NCI-H146 treated with DMSO at 0.1 percent for 48 hours (cell line): ENCODE data around the gene SRGAP1.
"Not testable (repeated sequence)": the region's sequence is repeated elsewhere in the genome, so short reads cannot be mapped to it uniquely, and the experiment has no call there.

ENCODE experiments used
- DNase-seq: peaks from one replicate; lab custom pipeline; 2025; ENCODE audit not compliant: unreplicated experiment; lab: John Stamatoyannopoulos, UW

The SRGAP1 gene

DNA sequence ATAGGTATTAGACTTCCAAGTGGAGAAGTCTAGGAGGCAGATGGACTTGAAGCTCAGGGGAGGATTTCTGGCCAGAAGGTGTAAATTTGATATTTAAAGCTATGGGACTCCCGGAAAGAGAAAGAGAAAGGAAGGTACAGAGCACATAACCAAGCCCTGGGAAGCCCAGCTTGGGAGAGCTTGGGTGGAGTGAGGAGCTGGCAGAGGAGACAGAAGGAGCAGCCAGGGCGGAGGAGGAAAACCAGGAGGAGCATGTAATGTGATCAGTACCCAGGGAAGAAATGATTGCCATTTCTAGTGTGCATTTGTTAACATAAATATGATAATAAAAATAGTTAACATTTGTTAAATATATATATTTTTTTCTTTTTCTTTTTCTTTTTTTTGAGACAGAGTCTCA, 310.2 kb downstream of the SRGAP1 start:
- DNase-seq, result no peak

DNA sequence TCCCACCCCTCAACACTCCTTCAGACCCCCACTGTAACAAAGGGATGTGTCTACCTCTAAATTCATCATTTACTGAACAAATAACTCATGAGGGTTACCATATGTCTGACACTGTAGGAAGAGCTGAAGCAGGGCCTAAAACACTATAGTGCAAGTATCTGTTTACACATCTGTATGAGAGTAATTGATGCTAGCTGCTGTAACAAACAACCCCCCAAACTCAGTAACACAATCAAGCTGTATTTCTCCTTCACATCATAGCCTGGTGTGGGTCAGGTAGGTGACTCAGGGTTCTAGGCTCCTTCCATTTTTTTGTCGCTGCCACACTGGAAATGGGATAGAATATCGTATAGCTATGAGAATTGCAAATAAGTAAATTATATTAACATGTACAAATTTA, 312.6 kb downstream of the SRGAP1 start:
- no peak for DNase-seq

DNA sequence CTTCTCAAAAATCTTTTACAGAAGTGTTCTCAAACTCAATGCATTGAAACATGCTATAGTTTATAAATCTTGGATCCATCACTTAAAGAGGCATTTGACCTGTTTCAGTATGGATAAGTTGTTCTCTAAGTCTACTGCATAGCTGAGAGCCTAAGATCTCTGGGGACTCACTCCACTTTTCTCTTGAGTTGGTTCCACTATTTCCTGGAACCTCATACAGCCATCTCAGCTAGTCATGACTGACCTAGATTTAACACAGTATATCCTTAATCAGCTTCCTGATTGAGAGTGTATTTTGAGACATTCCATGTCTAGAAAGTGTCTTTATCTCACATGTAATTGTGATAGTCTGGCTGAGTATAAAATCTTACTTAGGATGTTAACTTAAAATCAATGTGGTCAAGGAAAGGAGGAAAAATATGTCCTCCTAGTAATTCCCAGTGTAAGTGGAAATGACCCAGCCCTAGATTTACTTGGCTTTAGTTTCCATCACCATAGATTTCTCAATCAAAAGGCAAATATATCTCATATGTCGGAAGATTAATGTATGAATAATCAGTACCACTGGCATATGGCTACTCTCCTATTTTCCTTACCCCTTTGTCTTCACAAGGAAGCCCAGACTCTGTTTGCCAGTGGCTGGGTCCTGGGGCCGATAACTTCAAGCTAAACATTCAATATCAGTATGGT, 315.7 kb downstream of the SRGAP1 start:
- DNase-seq, result no peak

DNA sequence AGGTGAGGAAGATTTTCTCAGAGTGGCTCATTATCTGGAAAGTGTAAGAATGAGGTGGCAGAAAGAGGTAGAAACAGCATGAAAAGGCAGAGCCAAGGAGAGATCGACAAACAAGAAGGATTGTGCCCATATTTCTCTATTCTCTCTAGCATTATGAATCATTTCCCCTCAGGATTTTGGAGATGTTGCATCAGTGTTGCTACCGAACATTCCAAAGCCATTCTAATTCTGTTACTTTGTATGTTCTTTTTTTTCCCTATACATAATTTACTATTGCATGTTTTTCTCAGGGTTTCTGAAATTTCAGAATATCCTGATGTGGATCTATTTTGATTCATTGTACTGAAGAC, 316.2 kb downstream of the SRGAP1 start:
- no peak for DNase-seq

DNA sequence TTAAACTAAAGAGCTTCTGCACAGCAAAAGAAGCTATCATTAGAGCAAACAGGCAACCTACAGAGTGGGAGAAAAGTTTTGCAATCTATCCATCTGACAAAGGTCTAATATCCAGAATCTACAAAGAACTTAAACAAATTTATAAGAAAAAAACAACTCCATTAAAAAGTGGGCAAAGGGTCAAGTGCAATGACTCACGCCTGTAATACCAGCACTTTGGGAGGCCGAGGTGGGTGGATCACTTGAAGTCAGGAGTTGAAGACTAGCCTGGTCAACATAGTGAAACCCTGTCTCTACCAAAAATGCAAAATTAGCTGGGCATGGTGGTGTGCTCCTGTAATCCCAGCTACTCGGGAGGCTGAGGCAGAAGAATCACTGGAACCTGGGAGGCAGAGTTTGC, 322.1 kb downstream of the SRGAP1 start:
- not testable (repeated sequence) for DNase-seq

DNA sequence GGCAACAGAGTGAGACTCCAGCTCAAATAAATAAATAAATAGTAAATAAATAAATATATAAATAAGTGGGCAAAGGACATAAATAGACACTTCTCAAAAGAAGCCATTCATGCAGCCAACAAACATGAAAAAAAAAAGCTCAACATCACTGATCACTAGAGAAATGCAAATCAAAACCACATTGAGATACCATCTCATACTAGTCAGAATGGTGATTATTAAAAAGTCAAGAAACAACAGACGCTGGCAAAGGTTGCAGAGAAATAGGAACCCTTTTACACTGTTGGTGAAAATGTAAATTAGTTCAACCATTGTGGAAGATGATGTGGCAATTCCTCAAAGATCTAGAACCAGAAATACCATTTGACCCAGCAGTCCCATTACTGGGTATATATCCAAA, 322.5 kb downstream of the SRGAP1 start:
- DNase-seq, result not testable (repeated sequence)

DNA sequence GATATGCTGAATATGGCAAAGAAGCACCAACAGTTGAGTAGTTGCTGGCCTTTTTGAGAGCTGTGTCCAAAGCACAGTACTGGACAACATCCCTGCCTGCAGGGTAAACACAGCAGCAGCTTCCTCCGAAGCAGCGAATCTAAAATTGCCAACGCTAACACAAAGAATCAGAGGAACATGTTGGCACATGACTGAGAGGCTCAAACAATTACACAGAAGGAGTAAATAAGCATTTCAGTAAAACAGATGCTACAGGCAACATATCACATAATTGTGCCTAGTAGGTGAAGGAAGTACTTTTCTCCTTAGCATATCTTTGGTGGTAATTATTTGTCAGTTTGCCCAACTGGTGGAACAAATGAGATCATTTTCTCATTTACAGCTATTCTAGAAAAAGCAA, 325.5 kb downstream of the SRGAP1 start:
- peak; percentile 72 for DNase-seq

DNA sequence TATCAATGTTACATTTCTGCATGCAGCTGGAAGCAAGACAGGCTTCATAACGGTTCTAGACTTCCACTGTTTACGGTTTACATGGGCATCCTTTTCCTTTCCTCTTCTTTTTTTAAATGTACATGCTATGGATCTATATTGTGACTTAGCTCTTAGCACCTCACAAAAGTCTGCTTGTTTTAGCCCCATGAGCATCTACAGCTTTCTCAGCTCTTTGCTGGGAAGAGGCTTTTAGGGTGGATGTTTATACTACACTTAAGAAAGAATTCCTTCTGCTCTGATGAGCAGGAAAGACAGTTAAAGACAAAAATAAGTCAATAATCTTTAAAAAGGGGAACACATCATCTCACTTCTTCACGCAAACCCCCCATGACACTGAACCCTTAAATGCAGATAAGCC, 326.2 kb downstream of the SRGAP1 start:
- no peak for DNase-seq

DNA sequence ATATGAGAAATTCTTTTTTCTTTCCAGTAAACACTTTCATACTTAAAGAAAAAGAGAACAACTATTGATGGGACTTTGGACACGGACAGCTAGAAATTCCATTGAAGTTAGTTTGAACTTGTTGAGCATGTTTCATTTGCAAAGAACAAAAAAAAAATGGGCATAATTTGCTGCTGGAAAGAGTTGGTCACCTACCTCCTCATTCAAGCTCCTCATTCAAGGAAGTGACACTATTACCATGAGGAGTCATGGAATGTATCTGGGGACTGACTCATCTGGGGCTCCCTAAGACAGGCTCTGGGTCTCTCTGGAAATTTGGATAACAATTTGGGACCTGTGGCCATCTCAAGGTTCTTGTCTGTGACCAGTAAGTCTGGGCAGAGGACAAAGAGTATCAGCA, 327.2 kb downstream of the SRGAP1 start:
- DNase-seq, result no peak

DNA sequence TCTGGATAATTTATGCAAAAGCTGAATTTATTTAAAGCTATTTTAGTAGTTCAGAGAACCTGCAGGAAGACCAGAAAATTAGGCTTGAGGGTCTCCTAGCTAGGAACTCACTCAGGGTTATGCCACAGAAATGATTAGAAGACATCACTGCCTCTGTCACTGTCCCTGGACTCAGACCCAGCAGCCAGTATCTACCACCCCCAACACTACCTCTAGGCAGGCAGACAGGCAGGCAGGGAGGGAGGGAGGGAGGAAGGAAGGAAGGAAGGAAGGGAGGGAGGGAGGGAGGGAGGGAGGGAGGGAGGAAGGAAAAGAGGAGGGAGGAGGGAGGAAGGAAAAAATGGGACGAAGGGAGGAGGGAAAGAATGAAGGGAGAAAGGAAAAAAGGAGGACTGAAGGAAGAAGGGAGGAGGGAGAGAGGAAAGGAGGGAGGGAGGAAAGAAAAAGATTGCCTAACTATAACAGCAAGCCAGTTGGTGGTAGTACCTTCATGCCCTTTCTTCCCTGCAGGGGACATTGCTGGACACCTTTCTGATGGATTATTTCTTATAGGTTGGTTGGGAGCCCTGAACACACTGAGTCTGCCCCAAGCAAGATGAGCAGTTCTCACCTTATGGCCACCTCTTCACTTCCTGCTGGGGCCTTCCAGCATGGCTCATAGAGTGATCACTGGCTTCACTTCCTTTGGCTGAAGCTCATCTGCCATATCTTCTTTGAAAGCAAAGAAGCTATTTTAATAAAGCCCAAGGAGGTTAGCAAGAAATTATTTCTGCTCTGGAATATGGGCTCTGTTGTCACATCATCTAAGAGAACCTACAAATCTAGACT, 327.9 kb downstream of the SRGAP1 start:
- DNase-seq, result no peak

DNA sequence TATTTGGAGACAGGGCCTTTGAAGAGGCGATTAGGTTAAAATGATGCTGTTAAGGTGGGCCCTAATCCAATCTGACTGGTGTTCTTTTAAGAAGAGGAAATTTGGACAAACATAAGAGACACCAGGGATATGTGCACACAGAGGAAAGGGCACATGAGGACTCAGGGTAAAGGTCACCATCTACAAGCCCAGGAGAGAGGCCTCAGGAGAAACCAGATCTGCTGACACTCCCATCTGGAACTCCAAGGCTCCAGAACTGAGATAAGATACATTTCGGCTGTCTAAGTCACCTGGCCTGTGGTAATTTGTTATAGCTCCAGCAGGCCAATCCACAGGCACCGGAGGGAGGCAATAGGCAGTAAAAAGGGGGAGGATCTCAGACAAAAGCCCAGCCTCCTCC, 329.0 kb downstream of the SRGAP1 start:
- no peak for DNase-seq

DNA sequence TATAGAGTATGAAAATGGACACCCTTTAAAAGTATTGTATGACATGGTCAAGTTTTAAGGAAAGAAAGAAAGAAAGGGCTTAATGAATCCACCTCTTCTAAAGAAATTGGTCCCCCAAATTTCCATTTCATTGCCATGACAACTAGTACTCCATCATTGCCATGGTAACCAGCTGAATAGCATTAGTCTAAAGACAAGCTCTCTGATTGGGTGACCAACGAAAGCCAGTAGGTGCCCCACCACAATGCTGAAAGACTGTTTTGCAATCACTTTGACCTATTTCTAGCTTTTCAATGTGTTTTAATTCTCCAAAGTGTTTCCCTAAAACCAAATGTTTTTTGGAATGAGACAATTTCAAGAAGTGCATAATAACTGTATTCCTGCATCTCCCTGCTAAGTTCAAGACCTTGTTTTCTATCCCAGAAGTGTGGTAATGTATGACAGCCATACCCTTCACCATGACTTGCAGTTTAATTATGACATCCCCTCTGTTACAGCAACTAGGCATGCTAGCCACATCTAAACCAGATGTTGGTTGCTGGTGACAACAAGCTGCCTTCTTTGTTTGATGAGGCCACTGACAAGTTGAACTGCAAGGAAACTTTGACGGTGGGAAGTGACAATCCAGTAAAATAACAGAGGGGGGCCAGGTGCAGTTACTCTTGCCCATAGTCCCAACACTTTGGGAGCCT, 330.9 kb downstream of the SRGAP1 start:
- no peak for DNase-seq

DNA sequence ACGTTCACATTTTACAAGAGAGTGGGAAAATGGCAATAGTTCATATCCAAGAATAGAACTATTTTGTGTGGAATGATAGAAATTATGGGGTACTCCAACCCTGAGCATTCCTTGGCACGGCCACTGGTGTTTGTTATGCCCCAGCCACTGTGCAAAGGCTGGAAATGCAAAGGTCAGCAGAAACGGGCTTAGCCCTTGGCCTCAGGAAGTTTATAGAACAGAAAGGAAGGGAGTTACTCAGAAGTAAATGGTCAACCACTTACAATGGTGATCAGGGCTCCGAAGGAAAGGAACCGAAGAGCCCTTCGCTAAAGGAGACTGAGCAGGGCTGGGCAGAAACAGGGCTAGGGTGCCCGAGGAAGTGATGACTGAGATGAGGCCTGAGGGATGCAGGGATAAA, 332.5 kb downstream of the SRGAP1 start:
- DNase-seq, result no peak

DNA sequence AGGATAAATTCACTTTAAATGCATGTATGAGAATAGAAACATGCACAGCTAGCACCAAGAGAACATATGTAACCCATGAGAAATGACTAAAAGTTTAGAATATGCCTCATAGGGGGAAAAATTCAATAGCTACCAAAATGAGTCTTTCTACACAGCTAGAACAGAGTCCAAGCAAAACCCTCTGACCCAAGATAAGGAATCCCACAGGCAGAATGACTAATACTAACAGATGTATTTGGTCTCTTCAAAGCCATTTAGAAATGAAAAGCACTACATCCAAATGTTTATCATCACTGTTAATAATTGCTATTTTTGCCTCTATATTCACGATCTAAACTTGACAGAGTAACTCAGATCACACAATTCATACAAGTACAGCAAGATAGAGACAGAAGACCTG, 333.6 kb downstream of the SRGAP1 start:
- no peak for DNase-seq

DNA sequence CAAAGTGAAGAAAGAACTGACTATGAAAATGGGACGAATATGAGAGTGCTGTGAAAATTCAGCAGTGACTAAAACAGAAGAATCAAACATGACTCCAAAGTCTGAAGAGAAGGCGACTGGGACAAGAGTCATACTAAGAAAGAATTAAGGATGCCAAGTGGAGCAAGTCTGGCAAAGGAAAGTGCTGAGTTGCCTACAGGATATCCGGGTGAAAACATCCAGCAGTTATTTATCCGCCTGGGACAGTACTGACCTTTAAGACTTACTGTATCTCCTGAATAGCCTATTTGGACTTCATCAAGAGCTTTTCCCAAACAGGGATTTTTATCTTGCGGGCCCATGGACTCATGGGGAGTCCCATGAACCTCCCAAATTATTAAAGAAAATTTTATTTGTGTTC, 336.5 kb downstream of the SRGAP1 start:
- no peak for DNase-seq

DNA sequence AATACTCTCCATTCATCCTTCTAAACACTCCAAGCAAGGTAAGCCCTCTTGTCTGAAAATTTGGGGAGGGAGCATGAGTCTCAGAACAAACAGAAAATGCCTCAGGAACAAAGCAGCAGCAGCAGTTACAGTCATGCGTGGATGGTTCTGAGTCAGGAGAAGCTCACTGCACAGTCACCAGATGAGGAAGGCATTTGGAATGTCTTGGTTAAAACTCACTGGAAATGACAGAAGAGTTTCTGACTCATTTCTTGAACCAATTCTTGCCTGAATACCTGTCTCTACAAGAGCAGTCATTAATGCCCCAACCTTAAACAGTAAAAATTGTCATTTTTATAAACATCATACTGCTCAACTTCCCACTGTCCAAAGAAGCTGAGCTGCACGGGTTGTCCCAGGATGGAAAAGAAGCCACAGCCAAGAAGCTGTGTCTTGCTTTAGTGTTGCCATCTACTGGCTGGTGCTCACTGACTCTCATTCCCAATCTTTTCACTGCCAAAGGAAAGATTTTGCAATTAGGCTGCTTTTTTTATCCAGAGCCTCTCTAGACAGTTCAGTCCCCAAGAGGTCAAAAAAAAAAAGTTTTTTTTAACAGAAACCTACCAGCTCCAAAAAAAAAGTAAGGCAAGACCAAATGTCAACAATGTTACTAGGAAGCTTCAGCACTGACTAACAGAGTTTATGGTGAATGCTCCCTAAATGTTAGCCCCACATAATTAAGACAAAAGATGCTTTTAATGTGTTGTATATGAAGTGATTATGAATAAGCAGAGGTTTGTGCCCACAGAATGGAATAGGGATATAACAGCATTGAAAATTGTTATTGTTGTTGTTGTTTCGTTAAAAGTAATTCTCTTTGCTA, 337.2 kb downstream of the SRGAP1 start:
- peak; percentile 49 for DNase-seq

DNA sequence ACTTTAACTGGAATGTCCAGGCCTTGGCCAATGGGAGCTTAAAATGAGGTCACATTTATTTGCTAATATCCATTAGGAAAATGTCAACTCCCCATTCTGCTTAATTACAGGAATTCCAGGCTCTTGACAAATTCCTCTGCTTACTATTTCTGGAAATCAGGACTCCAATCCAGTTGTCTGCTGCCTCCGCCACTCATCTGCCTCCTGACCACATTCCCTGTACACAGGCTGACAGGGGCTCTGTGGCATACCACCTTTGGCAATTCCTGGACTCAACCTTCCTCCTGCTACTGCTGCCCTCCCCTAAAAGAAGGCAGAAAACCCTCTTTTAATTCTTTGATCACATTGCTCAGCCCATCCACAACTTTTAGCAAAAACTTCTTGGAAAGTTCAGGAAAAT, 339.7 kb downstream of the SRGAP1 start:
- DNase-seq, result no peak

DNA sequence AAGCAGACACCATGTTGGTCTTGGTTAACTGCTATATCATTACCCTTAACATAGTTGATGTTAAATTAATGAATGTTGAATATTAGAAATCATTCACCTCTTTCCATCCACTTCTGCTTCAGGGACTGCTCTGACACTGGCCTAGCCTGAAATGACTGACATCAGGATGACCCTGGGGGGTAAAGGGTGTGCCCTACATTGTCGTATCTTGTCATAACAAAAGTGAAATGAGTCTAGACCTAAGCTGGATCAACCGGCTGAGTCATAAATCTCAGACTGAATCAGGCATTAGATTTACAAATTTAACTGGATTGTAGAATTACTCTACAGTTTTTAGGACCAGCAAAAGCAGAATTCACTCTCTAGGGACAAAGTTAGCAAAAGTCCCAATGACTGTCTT, 342.3 kb downstream of the SRGAP1 start:
- DNase-seq, result no peak

DNA sequence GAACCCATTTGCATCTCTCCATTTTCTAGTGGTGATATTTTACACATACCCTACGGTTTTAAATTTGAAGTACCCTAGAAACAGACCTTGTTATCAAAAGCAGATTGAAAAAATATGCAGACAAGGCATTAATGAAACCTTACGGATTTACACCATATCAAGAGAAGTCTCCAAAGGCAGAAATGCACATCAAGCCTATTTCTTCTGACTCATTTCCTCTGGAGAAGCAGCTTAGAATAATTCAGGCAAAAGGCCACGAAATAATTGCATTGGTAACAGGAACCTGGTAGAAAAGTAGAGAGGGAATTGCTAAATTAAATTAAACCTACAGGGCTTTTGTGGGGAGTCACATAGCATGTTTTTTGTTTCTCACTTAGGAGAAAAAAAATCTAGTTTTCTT, 342.9 kb downstream of the SRGAP1 start:
- DNase-seq, result no peak

DNA sequence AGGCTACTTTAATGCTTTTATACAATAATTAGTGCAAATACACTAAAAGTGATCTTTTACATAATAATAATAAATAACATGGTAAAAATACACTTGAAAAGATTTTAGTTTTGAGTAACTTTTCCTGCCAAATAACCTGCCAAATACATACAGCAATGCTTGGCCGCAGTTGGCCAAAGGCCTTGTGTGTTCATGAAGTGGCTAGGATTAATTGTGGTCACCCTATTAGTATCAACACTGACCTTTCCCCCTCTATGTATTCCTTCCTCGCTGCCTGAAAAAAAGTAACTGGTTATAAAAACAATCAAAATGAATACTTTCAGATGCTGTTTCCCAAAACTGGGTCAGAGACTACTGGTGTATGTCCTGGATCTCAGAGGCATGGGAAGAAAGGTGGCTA, 343.3 kb downstream of the SRGAP1 start:
- DNase-seq, result no peak

DNA sequence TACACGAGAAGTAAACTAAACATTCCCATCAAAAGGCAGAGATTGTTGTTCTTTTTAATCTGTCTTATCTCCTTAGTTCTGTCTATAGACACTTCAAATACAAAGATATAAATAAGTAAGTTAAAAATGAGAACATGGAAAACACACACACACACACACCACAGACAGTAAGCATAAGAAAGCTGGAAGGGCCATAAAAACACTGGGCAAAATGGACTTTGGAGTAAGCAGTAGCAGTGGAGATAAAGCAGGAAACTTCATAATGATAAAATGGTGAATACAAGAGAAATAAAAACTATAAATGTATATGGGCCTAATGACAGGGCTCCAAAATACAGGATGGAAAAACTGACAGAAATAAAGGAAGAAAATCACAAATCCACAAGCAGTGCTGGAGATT, 345.0 kb downstream of the SRGAP1 start:
- DNase-seq, result no peak
